NCI-H510A treated with DMSO at 0.1 percent for 48 hours (cell line): ENCODE measurements around the gene CIRBP.

Source experiments
- DNase-seq: peaks from one replicate; lab custom pipeline; 2025; lab: John Stamatoyannopoulos, UW

CIRBP gene

GRCh38 chr19:1230783-1231489 lies 38.2 kb upstream of the CIRBP start:
- DNase-seq = no peak

GRCh38 chr19:1231729-1232637 lies 37.1 kb upstream of the CIRBP start:
- DNase-seq = no peak

DNA sequence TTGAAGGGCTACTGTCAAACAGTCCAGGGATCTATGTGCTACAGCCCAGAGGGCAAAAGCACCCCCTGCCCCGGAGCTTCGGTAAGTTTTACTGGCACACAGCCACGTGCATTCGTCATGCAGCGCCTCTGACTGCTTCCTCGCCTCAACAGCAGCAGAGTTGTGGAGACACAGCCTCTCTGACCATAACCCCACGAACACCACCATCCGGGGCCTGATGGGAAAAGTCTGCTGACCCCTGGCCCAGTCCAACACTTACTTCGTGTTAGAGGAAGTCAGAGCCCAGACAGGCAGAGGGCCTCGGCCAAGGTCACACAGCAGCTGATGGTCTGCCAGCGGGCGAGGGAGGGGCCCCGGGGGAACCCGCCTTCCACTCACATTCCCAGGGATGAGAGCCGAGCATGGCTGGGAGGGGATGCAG lies 36.5 kb upstream of the CIRBP start:
- DNase-seq = no peak

DNA sequence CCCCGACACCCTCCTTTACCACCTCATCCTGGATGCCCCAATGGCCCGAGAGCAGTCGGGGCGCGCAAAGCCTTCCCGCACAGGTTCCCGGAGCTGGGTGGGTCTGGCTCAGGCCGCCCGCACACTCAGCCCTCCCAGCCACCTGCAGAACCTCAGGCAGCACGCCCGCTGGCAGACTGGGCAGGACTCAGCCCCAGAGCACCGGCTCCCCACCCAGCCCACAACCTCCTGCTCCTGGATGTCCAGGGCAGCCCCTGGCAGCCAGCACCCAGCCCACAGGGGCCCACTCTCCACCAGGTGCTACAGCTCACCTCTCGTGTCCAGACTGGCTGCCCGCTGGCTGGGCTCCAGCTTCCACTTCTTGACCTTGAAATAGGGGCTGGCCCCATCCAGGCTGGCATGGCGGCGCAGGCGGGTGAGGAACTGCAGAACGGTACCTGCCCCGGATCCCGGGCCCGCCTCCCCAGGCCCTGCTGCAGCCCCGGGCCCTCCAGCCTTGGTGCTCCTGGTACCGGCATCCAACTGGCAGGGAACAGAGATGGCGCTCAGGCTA lies 35.9 kb upstream of the CIRBP start:
- no peak for DNase-seq

- no peak for DNase-seq
Observed at GRCh38 chr19:1234051-1234954, 34.8 kb upstream of the CIRBP start.

DNA sequence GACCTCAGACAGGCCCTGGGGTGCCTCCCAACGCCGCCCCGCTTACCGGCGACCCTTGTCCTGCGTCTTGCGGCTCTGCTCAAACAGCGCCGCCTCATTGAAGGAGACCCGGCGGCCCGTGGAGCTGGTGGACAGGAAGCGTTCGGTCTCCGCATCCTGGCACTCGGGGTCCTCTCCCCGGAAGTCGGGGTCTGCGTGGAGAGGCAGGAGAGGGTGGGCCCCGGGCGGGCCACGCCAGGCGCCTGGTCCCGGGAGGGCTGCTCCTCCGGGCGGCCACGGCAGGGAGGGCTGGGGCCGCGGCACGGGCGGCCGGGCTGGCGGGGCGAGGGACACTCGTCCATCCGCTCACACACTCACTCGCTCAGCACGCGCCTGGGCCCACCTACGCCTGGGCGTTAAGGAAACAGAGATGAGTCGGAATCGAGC lies 34.2 kb upstream of the CIRBP start:
- no peak for DNase-seq

GRCh38 chr19:1235625-1236538 lies 33.2 kb upstream of the CIRBP start:
- DNase-seq = no peak

DNA sequence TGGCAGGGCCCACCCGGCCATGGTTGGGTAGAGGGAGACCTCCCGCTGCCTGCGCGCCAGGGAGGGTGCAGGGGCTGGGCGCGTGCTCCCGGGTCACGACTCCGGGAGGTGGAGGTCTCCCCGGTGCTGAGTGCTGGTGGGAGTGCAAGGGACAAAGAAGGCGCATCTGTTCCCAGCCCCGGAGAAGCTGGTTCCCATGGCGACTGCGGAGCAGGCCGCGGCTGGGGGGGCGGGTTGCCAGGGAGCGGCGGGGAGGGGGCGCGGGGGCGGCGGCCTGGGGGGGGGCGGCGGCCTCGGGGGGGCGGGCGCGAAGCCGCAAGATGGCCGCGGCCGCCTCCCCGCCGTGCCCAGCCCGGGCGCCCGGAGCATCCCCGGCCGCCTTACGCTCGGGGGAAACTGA lies 32.6 kb upstream of the CIRBP start:
- DNase-seq = no peak

GRCh38 chr19:1237027-1237659 lies 32.0 kb upstream of the CIRBP start:
- DNase-seq = no peak

GRCh38 chr19:1237754-1238368 lies 31.3 kb upstream of the CIRBP start, which contains the start of gene CBARP:
Gene CBARP, minus strand, starts transcription at chr19:1238005. Its CDS starts 1,905 bp downstream, at chr19:1236100.
- DNase-seq = no peak

DNA sequence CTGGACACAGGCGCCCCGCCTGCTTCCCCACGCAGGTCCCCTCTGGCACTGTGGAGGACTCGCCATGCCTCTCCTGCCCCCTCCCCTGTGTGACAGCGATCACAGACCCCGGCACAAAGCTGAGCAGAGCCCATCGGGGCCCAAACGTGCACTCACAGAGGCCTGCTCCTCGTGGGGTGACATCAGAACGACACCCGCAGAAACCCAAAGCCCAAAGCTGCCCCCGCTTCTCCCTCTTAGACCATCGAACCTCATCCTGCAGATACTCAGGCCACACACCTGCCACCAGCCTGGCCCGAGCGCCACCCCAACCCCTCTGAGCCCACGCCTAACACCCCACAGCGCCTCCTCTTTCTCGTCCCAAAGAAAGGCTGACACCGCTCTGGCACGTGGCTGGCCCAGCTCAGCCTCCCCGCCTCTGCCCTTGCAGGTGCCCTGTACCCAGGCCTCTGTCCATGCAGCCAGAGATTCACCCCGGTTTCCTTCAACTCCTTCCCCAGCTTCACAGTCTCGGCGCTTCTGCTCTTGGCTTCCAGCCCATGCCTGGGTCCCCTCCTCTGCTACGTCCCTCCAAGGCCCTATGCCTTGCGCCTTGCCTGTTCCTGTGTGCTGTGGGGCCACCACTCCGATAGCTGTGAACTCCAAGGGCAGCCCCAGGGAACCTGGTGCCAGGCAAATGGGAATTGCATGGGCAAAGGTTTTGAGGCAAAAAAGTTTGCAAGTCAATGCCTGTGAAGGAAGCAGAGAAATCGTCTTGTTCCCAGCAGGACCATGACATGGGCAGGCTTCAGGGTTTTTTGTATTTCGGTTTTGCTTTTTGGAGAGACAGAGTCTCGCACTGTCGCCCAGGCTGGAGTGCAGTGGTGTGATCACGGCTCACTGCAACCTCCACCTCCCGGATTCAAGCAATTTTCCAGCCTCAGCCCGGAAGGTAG lies 30.5 kb upstream of the CIRBP start:
- DNase-seq = no peak

- no peak for DNase-seq
Observed at GRCh38 chr19:1239420-1239795, 29.7 kb upstream of the CIRBP start.

DNA sequence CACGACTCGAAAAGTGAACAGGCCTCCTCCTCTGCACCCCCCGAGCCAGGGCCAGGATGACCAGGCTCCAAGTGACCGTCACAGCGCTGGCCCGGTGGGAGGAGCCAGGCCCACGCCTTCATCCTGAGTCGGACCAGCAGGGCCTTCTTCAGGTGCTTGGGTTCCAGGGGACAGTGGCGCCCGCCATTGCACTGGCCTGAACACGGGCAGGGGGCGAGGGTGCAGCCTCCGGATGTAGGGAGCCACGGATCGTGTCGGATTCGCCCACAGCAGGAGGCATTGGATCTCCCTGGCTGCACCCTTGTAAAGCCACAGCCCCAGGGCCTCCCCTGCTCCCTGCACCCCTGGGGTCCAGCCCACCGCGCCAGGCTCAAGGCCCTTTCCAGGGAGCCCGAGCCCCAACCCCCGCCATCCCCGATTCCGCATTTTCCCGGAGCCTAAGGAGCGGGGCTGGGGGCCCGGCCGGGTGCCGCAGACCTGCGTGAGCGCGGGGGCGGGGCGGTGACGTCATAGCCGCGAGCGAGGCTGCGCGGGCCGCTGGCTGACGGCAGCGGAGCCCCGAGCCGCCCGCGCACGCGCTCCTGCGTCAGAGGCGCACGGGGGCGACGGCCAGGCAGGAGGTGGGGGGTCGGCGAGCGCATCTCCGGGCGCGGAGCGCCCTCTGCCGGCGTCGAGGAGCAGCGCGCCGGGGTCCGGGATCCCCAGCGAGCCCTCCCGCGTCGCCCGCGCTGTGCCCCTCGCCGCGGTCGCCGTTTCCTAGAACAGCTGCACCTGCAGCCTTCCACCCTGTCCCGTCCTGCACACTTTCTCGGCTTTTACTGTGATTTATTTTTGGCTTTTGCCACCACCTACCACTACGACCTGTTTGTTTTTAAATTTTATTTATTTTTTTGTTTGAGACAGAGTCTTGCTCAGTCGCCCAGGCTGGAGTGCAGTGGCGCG lies 29.1 kb upstream of the CIRBP start:
- peak; percentile 47 for DNase-seq

GRCh38 chr19:1240925-1241324 lies 28.2 kb upstream of the CIRBP start:
- no peak for DNase-seq

GRCh38 chr19:1241417-1242095 lies 27.6 kb upstream of the CIRBP start, which contains the start of gene ATP5F1D:
Gene ATP5F1D, plus strand, starts transcription at chr19:1241751. Its CDS starts 100 bp downstream, at chr19:1241851.
- DNase-seq = peak; percentile 76

DNA sequence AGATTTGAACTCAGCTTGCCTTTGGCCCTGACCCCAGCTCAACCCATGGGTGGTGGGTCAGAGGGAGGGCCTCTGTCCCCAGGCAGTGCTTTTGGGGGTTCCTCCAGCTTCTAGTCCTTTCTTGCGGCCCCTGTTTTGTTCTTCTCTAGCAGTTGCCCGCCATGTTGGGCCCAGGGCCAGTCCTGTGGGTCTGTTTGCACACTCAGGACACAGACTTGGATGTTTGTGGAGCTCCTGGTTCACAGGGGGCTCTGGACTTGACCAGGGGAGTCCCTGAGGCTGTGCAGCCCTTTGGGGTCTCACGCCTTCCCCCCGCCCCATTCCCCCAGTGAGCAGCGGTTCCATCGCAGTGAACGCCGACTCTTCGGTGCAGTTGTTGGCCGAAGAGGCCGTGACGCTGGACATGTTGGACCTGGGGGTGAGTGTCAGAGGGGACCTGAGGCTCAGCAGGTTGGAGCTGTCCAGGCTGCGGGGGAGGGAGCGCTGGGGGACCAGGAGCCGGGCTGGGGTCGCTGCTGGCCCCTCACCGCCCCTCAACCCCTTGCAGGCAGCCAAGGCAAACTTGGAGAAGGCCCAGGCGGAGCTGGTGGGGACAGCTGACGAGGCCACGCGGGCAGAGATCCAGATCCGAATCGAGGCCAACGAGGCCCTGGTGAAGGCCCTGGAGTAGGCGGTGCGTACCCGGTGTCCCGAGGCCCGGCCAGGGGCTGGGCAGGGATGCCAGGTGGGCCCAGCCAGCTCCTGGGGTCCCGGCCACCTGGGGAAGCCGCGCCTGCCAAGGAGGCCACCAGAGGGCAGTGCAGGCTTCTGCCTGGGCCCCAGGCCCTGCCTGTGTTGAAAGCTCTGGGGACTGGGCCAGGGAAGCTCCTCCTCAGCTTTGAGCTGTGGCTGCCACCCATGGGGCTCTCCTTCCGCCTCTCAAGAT lies 25.1 kb upstream of the CIRBP start:
- DNase-seq = peak; percentile 56
